ENCODE results near the gene TPST2.

DNA sequence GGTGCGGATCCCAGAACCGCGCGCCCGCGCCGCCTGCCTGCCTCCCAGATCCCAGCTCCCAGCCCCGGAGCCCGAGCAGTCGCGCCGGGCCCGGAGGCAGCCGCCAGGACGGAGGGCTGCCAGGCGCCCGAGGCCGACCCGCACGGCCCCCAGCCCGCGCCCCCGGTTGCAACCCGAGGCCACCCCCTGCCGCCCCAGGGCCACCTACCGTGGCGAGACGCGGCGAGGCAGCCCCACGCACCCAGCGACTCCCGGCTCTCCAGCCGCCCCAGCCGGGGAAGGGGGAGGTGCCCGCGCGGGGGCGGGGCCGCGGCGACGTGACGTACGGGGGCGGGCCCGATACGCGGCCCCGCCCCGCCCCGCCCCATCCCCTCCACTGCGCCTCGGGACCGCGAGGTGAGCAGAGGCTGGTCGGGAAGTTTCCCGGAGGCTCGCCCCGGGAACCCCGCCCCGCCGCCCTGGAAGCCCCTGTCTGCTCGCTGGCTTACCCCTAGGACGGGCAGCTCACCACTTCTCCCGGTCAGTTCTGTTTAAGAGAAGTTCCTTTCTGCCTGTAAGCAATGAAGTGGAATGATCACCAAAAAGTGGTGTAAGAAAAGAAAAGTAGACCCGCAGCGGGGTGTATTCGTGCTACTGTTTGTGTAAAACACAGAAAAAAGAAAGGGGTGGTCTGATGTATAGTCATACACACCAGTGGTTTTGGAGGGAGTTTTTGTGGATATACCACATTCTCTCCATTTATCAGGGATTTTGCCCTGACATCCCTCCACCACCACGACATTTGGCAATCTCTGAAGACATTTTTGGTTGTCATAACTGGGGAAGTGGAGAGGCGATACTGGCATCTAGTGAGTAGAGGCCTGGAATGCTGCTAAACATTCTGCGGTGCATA lies at the start of gene TPST2:
- TF ChIP-seq, protein P1, sequence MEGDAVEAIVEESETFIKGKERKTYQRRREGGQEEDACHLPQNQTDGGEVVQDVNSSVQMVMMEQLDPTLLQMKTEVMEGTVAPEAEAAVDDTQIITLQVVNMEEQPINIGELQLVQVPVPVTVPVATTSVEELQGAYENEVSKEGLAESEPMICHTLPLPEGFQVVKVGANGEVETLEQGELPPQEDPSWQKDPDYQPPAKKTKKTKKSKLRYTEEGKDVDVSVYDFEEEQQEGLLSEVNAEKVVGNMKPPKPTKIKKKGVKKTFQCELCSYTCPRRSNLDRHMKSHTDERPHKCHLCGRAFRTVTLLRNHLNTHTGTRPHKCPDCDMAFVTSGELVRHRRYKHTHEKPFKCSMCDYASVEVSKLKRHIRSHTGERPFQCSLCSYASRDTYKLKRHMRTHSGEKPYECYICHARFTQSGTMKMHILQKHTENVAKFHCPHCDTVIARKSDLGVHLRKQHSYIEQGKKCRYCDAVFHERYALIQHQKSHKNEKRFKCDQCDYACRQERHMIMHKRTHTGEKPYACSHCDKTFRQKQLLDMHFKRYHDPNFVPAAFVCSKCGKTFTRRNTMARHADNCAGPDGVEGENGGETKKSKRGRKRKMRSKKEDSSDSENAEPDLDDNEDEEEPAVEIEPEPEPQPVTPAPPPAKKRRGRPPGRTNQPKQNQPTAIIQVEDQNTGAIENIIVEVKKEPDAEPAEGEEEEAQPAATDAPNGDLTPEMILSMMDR (IDR thresholded peaks at IDR 0.05 in 2 of 3, conservative IDR thresholded peaks at IDR 0.05 in 1 of 3; ENCODE audit: borderline replicate concordance in 1 of 3, insufficient read depth in 1 of 3, low read depth in 2 of 3, low read length in 2 of 3) = no peak
- TF ChIP-seq EGR1 (IDR thresholded peaks at IDR 0.05; ENCODE audit: low read depth) (peak; percentile 26; the same call in 1 of the 2 replicates), EZH2 (IDR thresholded peaks at IDR 0.05) (no peak), POLR2AphosphoS5 (IDR thresholded peaks at IDR 0.05; ENCODE audit: low read depth, low read length) (peak; percentile 85), SP1 (IDR thresholded peaks at IDR 0.05; ENCODE audit: low read depth) (no peak), SIN3A (IDR thresholded peaks at IDR 0.05; ENCODE audit: low read depth) (no peak), CEBPB (IDR thresholded peaks at IDR 0.05; ENCODE audit: low read depth) (no peak), POLR2A (IDR thresholded peaks at IDR 0.05; ENCODE audit: borderline replicate concordance, extremely low read depth, insufficient read depth, insufficient read length) (peak; percentile 43), EZH2phosphoT487 (IDR thresholded peaks at IDR 0.05; ENCODE audit: borderline replicate concordance) (no peak)
- TF ChIP-seq, protein P2, sequence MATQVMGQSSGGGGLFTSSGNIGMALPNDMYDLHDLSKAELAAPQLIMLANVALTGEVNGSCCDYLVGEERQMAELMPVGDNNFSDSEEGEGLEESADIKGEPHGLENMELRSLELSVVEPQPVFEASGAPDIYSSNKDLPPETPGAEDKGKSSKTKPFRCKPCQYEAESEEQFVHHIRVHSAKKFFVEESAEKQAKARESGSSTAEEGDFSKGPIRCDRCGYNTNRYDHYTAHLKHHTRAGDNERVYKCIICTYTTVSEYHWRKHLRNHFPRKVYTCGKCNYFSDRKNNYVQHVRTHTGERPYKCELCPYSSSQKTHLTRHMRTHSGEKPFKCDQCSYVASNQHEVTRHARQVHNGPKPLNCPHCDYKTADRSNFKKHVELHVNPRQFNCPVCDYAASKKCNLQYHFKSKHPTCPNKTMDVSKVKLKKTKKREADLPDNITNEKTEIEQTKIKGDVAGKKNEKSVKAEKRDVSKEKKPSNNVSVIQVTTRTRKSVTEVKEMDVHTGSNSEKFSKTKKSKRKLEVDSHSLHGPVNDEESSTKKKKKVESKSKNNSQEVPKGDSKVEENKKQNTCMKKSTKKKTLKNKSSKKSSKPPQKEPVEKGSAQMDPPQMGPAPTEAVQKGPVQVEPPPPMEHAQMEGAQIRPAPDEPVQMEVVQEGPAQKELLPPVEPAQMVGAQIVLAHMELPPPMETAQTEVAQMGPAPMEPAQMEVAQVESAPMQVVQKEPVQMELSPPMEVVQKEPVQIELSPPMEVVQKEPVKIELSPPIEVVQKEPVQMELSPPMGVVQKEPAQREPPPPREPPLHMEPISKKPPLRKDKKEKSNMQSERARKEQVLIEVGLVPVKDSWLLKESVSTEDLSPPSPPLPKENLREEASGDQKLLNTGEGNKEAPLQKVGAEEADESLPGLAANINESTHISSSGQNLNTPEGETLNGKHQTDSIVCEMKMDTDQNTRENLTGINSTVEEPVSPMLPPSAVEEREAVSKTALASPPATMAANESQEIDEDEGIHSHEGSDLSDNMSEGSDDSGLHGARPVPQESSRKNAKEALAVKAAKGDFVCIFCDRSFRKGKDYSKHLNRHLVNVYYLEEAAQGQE (IDR thresholded peaks at IDR 0.05; ENCODE audit: low read depth) = no peak
- TF ChIP-seq, protein P3, sequence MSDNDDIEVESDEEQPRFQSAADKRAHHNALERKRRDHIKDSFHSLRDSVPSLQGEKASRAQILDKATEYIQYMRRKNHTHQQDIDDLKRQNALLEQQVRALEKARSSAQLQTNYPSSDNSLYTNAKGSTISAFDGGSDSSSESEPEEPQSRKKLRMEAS (IDR thresholded peaks at IDR 0.05) = no peak
- TF ChIP-seq, protein P4, sequence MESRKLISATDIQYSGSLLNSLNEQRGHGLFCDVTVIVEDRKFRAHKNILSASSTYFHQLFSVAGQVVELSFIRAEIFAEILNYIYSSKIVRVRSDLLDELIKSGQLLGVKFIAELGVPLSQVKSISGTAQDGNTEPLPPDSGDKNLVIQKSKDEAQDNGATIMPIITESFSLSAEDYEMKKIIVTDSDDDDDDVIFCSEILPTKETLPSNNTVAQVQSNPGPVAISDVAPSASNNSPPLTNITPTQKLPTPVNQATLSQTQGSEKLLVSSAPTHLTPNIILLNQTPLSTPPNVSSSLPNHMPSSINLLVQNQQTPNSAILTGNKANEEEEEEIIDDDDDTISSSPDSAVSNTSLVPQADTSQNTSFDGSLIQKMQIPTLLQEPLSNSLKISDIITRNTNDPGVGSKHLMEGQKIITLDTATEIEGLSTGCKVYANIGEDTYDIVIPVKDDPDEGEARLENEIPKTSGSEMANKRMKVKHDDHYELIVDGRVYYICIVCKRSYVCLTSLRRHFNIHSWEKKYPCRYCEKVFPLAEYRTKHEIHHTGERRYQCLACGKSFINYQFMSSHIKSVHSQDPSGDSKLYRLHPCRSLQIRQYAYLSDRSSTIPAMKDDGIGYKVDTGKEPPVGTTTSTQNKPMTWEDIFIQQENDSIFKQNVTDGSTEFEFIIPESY (IDR thresholded peaks at IDR 0.05; ENCODE audit: extremely low read depth, insufficient replicate concordance, low read length) = no peak

Measured in HCT116 (cell line).